Endothelial cell (in vitro differentiated cells): ENCODE results near the gene MICALL1. TPM values are rescaled to one million over a fixed set of nuclear protein-coding genes. Genes with fewer than 3 reads are reported as not detected.

Experiments used
- DNase-seq: peaks from one replicate; pipeline ENCODE4 v3.0.0; 2021; ENCODE audit warnings: low spot score
- H3K27ac Mint-ChIP-seq: one replicate; pipeline ENCODE4 v1.8.0; 2021; ENCODE audit warnings: mixed read lengths, inconsistent platforms; ENCODE audit not compliant: unreplicated experiment
- H3K27me3 Mint-ChIP-seq: one replicate; pipeline ENCODE4 v1.8.0; 2021; ENCODE audit warnings: mild to moderate bottlenecking, moderate library complexity, mixed read lengths, inconsistent platforms; ENCODE audit not compliant: unreplicated experiment
- H3K36me3 Mint-ChIP-seq: one replicate; pipeline ENCODE4 v1.8.0; 2021; ENCODE audit warnings: mild to moderate bottlenecking, low read depth, mixed read lengths, inconsistent platforms; ENCODE audit not compliant: unreplicated experiment
- H3K4me1 Mint-ChIP-seq: one replicate; pipeline ENCODE4 v1.8.0; 2021; ENCODE audit warnings: mild to moderate bottlenecking, mixed read lengths, inconsistent platforms; ENCODE audit not compliant: unreplicated experiment
- H3K4me3 Mint-ChIP-seq: one replicate; pipeline ENCODE4 v1.8.0; 2021; ENCODE audit warnings: mild to moderate bottlenecking, mixed read lengths, inconsistent platforms; ENCODE audit not compliant: unreplicated experiment
- H3K9me3 Mint-ChIP-seq: one replicate; pipeline ENCODE4 v1.8.0; 2021; ENCODE audit warnings: mixed read lengths, inconsistent platforms; ENCODE audit not compliant: unreplicated experiment
- total RNA-seq: library from RNA; stranded (reverse); fragmentation: NEBNext Ultra II Directional; extraction: Animal tissue kit (Norgen Biotek cat#: 25700); gene quantifications from one replicate; pipeline ENCODE4 v1.2.1, GENCODE V29; 2021; ENCODE audit not compliant: unreplicated experiment
- TF ChIP-seq, protein P1 (sequence below): fragments of 200-600 bp; sonication (generic); IDR thresholded peaks from one replicate; pipeline ENCODE4 v1.5.0; 2021; ENCODE audit warnings: antibody characterized with exemption; ENCODE audit not compliant: unreplicated experiment

MICALL1 gene
- total RNA-seq, 1 donor from 2014 or later: 124 TPM

DNA sequence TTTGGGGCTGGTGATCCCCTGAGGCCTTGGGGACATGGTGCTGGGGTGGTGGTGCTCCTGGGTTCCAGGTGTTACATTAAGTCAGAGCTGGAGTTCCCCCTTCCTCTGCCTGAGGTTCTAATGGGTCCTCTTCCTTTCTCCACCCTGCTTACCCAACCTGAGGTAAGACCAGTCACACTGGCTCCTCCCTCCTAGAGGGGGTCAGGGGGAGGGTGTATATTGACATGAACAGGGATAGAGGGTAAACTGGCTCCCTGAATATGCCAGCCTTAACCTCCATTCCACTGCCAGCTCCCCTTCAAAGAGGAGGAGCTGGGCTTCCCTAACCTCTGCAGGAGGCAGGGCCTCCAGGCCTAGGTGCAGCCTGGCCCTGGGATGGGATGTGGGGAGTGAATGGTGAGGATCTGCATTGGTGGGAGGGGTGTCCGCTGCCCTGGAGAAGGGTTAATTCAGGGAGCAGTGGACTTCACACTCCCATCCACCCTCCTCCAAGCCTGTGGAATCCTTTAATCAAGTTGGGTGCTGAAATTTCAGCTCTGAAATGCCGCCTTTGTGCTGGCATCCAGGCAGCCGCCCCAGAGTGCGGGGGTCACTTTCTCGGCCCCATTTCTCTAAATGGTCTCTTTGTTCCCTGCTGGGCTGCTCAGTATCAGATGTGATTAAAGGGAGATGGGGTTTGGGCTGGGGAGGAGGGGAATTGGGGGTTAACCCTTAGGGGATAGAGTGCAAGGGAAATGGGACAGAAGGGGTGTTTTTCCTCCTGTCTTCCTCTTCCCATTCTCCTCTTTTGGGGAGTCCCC lies 62.6 kb downstream of the MICALL1 start:
- DNase-seq: no peak
- no peak overlapping the region for H3K27ac Mint-ChIP-seq

DNA sequence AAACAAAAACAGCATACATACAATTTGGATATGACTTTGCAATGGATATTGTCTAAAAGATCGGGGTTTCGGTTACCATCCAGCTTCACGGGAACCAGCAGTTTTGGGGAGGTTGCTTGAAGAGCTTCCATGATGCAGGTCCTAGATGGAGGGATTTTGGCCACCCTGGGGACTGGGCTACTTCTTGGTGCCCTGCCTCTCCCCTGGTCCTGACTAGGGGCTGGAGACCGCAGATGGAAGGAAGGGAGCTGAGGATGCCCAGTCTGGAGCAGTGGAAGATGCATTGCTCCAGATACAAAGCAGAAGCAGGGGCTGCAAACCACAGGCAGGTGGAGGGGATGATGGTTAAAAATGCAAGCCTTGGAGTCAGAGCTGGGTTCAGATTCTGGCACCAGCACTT lies 64.8 kb downstream of the MICALL1 start:
- H3K27ac Mint-ChIP-seq: no peak overlapping the region

More for the DNA sequence above, 62.6 kb downstream of the MICALL1 start:
- peaks cover 7% of the 10 kb centered on the region for H3K27me3 Mint-ChIP-seq
- TF ChIP-seq, protein P1, sequence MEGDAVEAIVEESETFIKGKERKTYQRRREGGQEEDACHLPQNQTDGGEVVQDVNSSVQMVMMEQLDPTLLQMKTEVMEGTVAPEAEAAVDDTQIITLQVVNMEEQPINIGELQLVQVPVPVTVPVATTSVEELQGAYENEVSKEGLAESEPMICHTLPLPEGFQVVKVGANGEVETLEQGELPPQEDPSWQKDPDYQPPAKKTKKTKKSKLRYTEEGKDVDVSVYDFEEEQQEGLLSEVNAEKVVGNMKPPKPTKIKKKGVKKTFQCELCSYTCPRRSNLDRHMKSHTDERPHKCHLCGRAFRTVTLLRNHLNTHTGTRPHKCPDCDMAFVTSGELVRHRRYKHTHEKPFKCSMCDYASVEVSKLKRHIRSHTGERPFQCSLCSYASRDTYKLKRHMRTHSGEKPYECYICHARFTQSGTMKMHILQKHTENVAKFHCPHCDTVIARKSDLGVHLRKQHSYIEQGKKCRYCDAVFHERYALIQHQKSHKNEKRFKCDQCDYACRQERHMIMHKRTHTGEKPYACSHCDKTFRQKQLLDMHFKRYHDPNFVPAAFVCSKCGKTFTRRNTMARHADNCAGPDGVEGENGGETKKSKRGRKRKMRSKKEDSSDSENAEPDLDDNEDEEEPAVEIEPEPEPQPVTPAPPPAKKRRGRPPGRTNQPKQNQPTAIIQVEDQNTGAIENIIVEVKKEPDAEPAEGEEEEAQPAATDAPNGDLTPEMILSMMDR: no peak
- no peaks in the 10 kb centered on the region for H3K9me3 Mint-ChIP-seq
- H3K4me1 Mint-ChIP-seq: peaks cover 22% of the 10 kb centered on the region
- H3K36me3 Mint-ChIP-seq: peaks cover 25% of the 10 kb centered on the region
- no peak overlapping the region for H3K4me3 Mint-ChIP-seq

GRCh38 chr22:37971475-37972434 lies 65.7 kb downstream of the MICALL1 start:
- Mint-ChIP-seq H3K9me3 (no peaks in the 10 kb centered on the region), H3K27me3 (peaks cover 11% of the 10 kb centered on the region), H3K4me1 (peaks cover 17% of the 10 kb centered on the region), H3K36me3 (peaks cover 28% of the 10 kb centered on the region), H3K27ac (no peak overlapping the region), H3K4me3 (no peak overlapping the region)
- DNase-seq: no peak
- TF ChIP-seq, protein P1: no peak

More for the DNA sequence above, 64.8 kb downstream of the MICALL1 start:
- H3K27me3 Mint-ChIP-seq: peaks cover 11% of the 10 kb centered on the region
- no peak for DNase-seq
- H3K9me3 Mint-ChIP-seq: no peaks in the 10 kb centered on the region
- H3K4me3 Mint-ChIP-seq: no peak overlapping the region
- peaks cover 20% of the 10 kb centered on the region for H3K4me1 Mint-ChIP-seq
- TF ChIP-seq, protein P1: no peak
- H3K36me3 Mint-ChIP-seq: peaks cover 31% of the 10 kb centered on the region

DNA sequence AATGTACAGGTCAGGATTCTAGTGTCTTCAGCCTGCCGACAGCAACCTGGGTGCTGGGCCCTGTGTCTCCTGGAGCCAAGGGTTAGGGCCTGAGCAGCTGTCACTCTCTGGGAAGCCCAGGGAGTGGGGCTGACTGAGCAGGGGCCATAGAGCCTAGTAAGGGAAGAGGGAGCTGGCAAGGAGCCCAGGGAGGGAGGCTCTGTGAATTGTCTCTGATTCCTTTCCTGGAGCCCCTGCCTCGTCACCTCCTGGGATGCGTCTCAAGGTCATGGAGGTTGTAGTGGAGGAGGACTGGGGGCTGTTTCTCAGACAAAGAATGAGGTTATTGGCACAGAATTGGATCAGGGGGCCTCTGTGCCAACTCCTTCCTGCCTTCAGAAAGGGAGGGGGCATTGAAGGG lies 66.4 kb downstream of the MICALL1 start:
- DNase-seq: no peak
- no peaks in the 10 kb centered on the region for H3K9me3 Mint-ChIP-seq
- H3K36me3 Mint-ChIP-seq: peaks cover 21% of the 10 kb centered on the region
- H3K27ac Mint-ChIP-seq: no peak overlapping the region
- H3K27me3 Mint-ChIP-seq: peaks cover 9% of the 10 kb centered on the region
- no peak overlapping the region for H3K4me3 Mint-ChIP-seq
- TF ChIP-seq, protein P1: no peak
- peaks cover 10% of the 10 kb centered on the region for H3K4me1 Mint-ChIP-seq
